CD4-positive, alpha-beta T cell treated with Interleukin-6 for 4 hours (primary cell): ENCODE data around the gene CCNQ.

Source experiments
- DNase-seq: peaks from one replicate; pipeline ENCODE4 v3.0.0-alpha.2; 2020; ENCODE audit warnings: mixed read lengths

The CCNQ gene

DNA sequence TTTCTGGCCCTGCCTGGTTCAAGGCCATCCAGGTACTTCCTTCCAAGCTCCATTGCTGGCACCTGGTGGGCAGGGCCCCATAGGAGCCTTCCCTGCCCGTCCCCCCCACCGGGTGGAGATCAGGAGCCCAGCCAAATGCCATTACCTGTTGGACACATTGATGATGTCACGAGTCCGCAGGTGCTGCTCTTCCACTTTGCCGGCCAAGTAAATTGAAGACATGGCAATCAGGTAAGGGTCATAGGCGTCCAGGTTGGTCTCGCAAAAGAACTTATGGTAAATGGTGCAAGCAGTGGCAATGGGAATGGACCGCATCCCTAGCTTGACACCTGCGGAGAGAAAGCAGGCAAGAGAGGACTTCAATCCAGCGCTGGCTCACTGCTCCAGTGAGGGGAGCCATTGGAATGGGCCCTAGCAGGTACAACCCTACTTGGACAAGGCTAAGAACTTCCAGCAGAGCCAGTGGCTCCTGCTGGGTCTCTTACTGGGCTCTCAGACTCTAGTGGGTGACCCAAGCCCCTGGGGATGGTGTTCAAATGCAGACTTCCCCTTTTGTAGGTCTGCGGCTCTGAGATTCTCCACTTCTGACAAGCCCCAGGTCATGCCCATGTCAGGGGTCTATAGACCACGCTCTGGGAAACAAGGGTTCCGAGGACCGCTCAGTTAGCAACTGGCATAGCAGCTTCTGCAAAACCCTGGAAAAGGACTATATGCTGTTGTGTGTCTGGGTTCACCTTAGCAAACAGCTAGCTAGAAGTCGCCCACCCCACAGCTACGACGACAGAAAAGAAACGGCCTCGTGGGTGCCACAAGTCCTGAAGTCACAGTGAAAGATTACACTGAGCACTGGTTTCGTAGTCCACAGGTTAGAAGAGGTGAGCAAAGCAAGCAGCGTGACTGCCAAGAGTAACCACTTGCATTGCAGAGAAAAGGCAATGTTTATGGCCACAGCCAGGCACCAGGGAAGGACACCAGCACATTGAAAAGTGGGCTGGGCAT lies 2.8 kb downstream of the CCNQ start:
- DNase-seq = no peak

GRCh38 chrX:153595387-153595786 lies 3.6 kb downstream of the CCNQ start:
- DNase-seq = no peak

DNA sequence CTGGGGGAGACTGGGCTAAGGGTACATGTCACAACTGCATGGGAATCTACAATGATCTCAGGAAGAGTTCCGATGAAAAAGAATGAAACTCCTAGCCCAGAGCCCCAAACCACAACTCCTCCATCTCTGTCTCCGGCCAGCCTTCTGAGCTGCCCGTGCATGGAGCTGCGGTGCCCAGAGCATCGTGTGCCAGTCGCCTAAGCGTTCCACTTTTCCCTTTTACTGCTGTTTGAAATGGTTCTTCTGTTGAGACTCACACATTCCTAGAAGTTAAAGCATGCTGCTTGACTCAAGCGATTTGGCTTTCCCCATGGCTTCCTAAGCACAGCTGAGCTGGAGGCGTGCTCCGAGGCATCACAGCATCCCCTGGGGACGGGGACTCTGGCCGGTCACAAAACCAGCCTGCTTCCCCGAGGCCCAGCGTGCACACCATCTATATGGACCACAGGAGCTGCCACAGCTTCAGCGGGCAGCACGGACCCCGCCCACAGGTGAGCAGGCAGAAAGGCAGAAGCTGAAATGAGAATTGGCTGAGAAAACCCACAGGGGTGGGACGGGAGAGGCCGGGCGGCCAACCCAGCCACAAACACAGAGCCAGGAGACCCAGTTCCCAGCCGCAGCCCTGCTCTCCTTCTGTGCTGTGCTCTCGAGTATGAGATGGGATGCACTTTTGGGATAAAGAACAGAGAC lies 5.0 kb downstream of the CCNQ start:
- DNase-seq = no peak

- DNase-seq = no peak
Observed at GRCh38 chrX:153592966-153593688, 5.8 kb downstream of the CCNQ start.

- DNase-seq = no peak
Observed at GRCh38 chrX:153592091-153592833, 6.7 kb downstream of the CCNQ start.

GRCh38 chrX:153590961-153591956 lies 7.7 kb downstream of the CCNQ start:
- no peak for DNase-seq

GRCh38 chrX:153588782-153589446 lies 10.0 kb downstream of the CCNQ start:
- DNase-seq = no peak

DNA sequence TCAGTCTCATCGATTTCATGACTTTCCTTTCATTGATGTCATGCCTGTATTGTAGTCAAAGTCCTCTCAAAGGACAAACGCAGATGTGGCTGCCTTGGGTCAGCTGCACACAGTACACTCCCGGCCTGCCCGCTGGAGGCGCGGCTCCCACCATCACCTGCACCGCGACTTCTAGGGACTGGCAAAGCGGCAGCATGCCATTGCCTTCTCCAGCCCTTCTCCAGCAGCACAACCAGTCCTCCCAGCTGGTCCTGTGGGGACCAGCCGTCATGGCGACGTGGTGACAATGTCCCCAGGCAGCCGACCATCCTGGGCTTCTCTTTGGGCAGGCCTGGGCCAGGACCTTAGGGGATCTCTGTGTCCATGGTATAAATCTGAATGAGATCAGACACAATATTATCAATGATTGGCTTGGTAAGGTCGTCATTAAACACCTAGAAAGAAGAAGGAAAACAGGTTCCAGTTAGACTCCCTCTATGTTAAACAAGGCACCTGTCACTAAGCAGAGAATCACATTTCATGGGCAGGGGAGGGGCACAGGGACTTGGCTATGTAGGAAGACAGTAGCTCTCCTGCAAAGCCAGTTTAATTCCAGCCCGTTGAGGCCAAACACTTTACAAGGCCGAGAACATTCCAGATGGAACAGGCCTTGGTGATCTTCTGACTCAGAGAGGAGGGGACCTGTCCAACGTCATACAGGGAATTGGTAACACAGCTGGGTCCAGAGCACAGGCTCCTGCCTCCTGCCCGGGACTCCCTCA lies 10.7 kb downstream of the CCNQ start:
- no peak for DNase-seq

DNA sequence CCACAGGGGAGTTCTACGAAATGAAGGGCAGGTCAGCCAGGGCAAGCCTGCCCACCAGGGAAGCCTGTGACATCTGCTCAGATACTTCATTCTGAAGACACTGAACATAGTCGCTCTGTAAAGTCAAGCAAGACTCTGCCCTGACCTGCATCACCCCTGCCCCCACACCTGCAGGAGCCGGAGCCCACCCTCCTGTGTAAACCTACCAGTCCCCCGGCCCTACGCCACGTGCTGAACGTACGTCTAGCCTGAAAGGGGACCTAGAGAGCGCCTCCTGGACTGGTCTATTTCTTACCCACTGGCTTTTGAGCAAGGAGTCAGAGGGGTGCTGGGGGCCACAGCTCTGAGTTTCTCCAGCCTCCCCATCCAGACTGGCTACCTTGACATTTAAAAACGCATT lies 11.6 kb downstream of the CCNQ start:
- DNase-seq = no peak

DNA sequence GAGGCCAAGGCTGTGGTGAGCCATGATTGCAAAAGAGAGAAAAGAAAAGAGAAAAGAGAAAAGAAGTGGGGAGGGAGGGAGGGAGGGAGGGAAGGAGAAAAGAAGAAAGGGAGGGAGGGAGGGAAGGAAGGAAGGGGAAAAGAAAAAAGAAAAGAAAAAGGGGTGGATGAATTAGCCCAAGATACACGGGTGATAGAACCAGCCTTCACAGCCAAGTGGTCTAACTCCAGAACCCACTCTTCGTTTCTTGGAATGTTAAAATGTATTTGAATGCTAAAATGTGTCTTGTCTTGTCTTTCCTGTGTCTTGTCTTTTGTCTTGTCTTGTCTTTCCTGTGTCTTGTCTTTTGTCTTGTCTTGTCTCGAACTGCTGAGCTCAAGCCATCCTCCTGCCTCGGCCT lies 13.1 kb downstream of the CCNQ start:
- no peak for DNase-seq

DNA sequence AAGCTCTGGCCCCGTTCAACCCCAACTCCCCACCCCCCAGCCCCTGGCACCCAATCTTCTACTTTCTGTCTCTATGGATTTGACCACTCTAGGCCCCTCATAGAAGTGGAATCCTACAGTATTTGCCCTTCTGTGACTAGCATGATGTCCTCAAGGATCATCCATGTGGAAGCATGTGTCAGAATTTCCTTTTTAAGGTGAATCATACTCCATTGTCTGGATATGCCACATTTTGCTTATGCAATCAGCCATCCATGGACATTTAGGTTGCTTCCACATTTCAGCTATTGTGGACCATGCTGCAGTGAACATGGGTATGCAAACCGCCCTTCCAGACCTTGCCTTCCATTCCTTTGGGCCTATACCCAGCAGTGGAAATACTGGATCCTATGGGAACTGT lies 15.5 kb downstream of the CCNQ start:
- DNase-seq = no peak

GRCh38 chrX:153582896-153583295 lies 16.0 kb downstream of the CCNQ start:
- peak; percentile 76 for DNase-seq

DNA sequence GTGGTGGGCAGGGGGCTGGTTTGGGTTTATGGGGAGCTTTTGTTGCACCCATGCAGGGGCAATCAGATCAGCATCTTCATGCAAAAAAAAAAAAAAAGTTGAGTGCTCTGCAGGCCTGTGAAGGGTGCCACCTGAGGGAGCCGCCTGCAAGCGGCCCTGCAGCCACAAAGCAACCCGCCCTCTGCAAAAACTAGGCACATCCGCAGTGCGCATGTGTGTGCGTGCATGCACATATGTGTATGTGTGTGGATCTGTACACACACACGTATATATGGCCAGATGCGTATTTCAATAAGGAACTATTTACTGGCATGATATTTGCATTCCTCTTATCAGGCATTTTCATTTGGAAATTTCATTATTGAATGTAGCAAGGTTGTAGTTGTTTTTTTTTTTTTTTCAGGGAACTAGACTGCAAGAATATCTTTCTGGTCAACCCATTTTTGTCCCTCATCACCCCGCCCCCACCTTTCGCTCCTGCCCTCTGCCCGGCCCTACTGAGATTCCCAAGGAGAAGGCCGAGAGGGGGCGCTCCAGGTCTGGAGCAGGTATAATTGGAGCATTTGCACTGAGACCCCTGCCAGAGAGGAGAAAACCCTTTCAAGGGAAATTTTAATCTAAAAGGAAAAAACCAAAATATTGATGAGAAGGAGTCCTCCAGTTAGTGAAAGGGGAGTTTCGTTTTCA lies 18.1 kb downstream of the CCNQ start:
- DNase-seq = peak; percentile 15

DNA sequence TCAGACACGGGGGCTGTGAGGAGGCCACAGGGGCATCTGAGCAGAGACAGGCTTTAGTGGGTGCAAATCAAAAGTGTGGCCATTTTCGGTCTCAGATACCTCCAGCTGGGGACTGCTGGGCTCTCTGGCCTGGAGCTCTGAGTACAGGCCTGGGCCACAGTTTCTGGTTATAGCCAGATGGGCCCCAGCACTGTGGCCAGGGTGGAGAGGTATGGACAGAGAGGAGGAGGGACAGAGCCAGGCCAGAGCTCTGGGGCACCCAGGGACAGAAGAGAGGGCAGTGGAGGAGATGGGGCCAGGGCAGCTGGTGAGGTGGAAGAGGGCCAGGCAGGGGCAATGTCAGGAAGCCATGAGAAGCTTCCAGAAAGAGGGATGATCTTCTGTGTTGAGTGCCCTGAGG lies 20.1 kb downstream of the CCNQ start:
- no peak for DNase-seq

DNA sequence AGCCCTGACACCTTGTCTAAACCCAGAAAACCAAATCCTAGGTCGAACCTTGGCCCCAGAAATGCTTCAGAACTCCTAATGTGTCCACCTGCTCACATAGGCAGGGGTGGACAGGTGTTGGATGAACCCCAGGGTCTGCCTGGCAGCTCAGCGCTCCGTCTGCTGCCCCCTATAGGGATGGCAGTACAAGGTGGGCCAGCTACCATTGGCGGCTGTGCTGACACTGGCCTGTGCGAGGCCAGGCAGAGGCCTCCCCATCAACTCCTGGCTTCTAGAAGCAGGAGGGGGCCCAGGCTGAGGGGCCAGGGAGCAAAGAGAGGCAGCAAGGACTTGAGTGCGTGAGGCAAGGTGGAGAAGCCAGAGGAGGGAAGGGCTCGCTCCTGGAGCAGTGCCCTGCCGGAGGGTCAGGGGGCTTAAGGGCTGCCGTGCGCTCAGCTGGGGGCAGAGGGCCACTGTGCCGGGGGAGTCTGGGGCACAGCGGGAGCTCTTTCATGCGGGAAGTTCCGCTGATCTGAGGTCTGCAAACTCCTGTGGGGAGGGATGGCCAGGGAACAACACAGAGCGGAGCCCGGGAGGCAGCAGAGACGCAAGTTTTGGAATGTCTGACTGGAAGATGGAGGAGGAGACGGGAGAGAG lies 20.6 kb downstream of the CCNQ start:
- no peak for DNase-seq

DNA sequence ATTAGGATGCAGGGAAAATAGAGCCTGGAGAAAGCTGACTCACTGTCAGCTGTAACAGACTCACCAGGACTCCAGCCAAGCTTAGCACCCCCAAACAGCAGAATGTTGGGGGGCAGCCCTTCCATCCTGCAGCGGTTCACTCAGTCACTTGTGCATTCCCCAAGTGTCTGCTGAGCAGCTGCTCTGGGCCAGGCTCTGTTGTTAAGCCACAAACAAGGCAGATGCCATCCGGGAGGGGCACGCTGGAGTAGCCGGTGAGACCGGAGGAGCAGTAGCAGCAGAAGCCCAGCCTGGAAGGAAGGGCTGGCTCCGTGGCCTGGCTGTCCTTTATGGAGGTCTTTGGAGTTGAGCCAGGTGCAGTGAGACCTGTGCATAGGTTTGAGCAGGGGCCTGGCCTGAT lies 22.0 kb downstream of the CCNQ start:
- no peak for DNase-seq

GRCh38 chrX:153576239-153576870 lies 22.6 kb downstream of the CCNQ start:
- no peak for DNase-seq

DNA sequence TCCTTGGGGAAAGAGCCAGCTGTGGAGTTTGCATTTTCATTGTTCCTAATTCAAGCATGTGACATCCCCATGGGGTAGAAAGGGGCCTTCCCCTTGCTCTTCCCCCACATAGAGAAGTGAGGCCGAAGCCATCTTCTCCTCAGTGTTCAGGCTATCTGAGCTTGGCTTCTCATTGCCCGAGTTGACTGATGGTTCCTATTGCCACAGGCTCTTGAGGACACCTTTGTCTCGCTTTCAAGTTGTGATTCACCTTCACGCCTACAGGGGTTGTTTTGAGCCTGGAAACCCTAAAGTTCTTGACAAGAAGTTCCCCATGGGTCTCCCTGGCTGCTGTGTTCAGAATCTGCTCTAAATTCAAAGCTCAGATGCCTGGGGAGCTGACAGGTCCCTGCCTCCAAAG lies 25.0 kb downstream of the CCNQ start:
- no peak for DNase-seq
